Adipose tissue (tissue), 3 donors: Measurements from ENCODE around the gene BOLA2B. TPM values are rescaled to one million over a fixed set of nuclear protein-coding genes. Genes with fewer than 3 reads are reported as not detected.
"Not testable (repeated sequence)": the region's sequence is repeated elsewhere in the genome, so short reads cannot be mapped to it uniquely, and the experiment has no call there.

Experiments
- H3K27ac ChIP-seq: one replicate; pipeline ENCODE4 v1.5.1; 2013; ENCODE audit warnings: low read depth, low read length
- WGBS, 3 donors: extraction: QIAGEN DNeasy Blood & Tissue Kit; methylation state at CpG; one replicate each; pipeline ENCODE4 v1.1.7; 2013; 5-methylcytosine and 5-hydroxymethylcytosine counted together
- polyA plus RNA-seq, 3 donors: library from polyadenylated mRNA; stranded (reverse); fragments of 200-250 nt; gene quantifications; one replicate each; pipeline ENCODE4 v1.2.3, GENCODE V29; 2013
- donor health status: healthy with polysubstance abuse.
- donor health status: Bipolar disorder and iron deficiency.
- donor health status: healthy.

Gene BOLA2B
- polyA plus RNA-seq, result 100 to 1,000 TPM in 2 of 3 donors, 10 to 100 TPM in 1; 77.5 to 143 (median 136) TPM

DNA sequence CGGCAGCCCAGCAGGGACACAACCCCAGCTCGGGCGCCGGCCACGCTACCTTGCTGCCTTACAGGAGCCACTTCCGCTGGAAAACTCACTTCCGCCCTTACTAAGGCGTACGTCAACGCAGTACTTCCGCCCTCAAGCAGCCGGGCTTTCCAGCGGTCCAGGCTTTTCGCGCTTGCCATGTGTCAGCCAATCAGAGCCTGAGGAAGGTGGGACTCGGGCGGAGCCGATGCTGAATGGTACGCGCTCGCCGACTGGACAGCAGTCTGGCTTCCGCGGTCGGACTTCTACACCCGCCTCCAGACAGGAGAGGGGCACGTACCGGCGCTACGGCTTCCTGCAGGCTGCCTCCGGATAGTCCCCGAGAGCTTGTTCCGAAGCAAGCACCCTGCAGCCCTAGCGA is at the start of gene BOLA2B, which contains the start of gene SLX1A:
Gene BOLA2B, minus strand, starts transcription at position 52 of the 400 bp plus-strand sequence. CDS start 71 bp downstream, outside the sequence.
Gene SLX1A, plus strand, starts transcription at position 261 of the 400 bp plus-strand sequence. CDS start 210 bp downstream, outside the sequence.
- WGBS, 3 donors, result no CpG with 5 or more reads among the region's 34 CpGs
- H3K27ac ChIP-seq, result not testable (repeated sequence)

DNA sequence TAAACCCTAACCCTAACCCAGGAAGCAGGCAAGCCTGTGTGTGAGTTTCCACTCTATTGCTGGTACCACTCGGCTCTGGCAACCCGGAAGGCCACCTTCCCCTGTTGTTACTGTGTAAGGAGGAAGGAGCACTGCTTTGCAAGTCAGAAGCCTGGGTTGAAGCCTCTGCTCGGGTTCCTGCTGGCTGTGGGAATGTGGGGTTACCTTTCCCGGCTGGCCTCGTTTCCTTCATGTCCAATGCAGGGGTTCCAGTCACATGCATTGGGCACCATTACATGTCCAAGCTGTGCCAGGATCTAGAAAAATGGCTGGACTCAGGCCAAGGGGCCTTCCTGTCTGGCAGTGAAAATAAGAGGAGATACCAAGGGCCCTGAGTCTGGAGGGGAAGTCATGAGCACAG is 23.6 kb upstream of the BOLA2B start:
- not testable (repeated sequence) for H3K27ac ChIP-seq
- 52 to 68% (median 57%) methylated on average over 3 of the region's 5 CpGs for WGBS, 3 donors

- WGBS, 3 donors, result no CpG with 5 or more reads among the region's 4 CpGs
These were observed 17.9 kb upstream of the BOLA2B start for GRCh38 chr16:30211414-30211813.

DNA sequence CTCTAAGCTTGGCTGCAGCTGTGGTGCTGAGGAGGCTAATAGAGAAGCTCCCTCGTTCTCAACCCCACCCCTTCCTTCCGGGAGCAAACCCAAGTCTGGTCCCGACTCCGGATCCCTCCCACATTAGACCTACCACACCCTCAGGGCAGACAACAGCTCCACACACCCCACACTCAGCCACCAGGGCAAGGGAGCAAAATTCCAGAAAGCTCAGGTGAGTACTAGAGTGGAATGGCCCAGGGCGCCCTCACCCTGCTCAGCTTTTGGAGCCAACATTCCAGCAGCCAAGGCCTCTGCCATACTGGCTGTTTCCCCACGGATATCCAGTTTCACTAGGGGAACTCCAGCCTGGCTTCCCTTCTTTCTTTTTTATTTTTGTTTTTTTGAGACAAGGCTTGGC is 15.6 kb upstream of the BOLA2B start:
- WGBS, 3 donors, result 0 to 42% (median 18%) methylated on average over 4 of the region's 6 CpGs
- not testable (repeated sequence) for H3K27ac ChIP-seq

More at GRCh38 chr16:30211414-30211813, 17.9 kb upstream of the BOLA2B start:
- H3K27ac ChIP-seq, result not testable (repeated sequence)

- H3K27ac ChIP-seq, result not testable (repeated sequence)
- 6 to 32% (median 23%) methylated on average over 2 of the region's 9 CpGs for WGBS, 3 donors
These were observed 13.7 kb upstream of the BOLA2B start for GRCh38 chr16:30207063-30207704.

GRCh38 chr16:30206252-30206651 is 12.8 kb upstream of the BOLA2B start:
- H3K27ac ChIP-seq, result not testable (repeated sequence)
- no CpG with 5 or more reads among the region's 33 CpGs for WGBS, 3 donors

DNA sequence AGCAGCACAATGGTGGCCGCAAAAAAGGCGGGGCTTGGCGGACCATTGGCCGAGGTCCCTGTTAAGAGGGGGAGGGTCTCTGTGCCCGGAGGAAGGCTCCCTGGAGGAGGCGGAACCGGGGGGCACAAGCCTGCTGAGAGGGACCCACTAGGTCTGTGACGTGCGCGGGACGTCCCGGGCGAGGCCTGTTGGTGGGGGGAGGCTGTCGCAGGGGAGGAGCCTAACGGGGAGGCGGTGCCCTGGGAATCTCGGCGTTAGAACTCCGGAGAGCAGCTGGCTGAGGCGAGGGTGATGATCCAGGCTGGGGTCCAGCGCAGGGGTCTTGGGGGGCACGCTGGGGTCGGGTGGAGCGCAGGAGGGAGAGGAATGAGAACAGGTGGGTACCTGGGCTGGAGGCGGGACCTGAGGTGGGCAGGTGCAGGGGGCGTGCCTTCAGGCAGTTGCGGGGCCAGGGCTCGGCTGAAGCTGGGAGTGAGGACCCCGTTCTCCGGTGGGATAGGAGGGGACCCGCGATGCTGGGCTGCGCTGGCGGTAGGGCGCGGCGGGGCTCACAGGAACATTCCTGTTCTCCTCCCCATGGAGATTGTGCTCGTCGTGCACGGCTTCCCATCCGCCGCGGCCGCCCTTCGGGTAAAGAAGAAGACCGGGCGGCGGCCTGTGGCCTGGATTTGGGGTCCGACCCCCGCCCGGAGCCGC is 12.2 kb upstream of the BOLA2B start:
- not testable (repeated sequence) for H3K27ac ChIP-seq
- WGBS, 3 donors, result 1 to 2% (median 1%) methylated on average over 13 to 20 of the region's 52 CpGs

DNA sequence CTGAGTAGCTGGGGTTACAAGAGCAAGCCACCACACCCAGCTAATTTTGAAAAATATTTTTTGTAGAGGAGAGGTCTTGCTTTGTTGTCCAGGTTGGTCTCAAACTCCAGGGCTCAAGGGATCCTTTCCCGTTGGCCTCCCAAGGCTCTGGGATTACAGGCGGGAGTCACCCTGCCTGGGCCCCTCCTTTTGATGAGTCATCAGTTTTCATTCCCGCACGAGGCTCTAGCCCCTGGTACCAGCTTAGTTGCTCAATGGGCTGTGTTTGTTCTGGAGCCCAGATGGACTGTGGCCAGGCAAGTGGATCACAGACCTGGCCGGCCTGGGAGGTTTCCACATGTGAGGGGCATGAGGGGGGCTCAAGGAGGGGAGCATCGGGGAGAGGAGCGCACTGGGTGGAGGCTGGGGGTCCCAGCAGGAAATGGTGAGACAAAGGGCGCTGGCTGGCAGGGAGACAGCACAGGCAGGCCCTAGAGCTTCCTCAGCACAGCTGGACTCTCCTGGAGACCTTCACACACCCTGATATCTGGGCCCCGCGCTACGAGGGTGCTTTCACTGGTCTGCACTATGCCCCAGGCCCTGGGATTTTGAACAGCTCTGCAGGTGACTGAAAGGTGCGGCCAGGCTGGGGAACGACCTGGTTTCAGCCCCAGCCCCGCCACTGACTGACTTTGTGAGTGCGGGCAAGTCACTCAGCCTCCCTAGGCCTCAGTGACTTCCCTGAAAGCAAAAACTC is 6.3 kb upstream of the BOLA2B start:
- WGBS, 3 donors, result no CpG with 5 or more reads among the region's 15 CpGs
- not testable (repeated sequence) for H3K27ac ChIP-seq

DNA sequence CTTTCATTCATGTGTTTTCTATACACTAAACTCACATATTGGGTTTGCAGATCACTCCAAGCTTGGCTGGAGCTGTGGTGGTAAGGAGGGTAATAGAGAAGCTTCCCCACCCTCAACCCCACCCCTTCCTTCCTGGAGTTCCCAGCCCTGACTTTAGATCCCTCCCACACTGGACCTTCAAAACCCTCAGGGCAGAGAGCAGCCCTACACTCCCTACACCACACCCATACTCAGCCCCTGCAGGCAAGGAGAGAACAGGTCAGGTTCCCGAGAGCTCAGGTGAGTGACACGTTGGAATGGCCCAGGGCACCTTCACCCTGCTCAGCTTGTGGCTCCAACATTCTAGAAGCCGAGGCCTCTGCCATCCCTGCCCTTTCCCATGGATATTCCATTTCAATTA is 5.6 kb upstream of the BOLA2B start, which contains the start of gene SULT1A3:
Gene SULT1A3, plus strand, starts transcription at position 207 of the 400 bp plus-strand sequence. CDS start 1,474 bp downstream, outside the sequence.
- WGBS, 3 donors, result no CpG with 5 or more reads among the region's 3 CpGs
- not testable (repeated sequence) for H3K27ac ChIP-seq

GRCh38 chr16:30197001-30197400 is 3.5 kb upstream of the BOLA2B start:
- 50 to 96% (median 94%) methylated on average over 1 of the region's 2 CpGs for WGBS, 3 donors
- H3K27ac ChIP-seq, result not testable (repeated sequence)

DNA sequence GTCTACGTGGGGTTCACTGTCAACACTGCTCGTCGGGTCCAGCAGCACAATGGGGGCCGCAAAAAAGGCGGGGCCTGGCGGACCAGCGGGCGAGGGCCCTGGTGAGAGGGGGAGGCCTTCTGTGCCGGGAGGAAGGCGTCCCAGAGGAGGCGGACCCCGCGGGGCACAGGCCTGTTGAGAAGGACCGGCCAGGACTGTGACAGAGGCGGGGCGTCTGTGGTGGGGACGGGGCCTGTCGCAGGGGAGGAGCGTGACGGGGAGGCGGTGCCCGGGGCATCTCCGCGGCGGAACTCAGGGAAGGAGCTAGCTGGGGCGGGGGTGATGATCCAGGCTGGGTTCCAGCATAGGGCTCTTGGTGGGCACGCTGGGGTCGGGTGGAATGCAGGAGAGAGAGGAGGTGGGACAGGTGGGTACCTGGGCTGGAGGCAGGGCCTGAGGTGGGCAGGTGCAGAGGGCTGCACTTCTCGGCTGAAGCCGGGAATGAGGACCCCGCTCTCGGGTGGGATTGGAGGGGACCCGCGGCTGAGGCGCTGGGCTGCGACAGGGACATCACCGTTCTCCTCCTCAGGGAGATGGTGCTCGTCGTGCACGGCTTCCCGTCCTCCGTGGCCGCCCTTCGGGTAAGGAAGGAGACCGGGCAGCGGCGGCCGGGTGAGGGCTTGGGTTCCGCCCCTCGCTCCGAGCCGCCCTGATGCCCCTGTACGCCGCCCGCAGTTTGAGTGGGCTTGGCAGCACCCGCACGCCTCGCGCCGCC is 883 bp upstream of the BOLA2B start:
- not testable (repeated sequence) for H3K27ac ChIP-seq

DNA sequence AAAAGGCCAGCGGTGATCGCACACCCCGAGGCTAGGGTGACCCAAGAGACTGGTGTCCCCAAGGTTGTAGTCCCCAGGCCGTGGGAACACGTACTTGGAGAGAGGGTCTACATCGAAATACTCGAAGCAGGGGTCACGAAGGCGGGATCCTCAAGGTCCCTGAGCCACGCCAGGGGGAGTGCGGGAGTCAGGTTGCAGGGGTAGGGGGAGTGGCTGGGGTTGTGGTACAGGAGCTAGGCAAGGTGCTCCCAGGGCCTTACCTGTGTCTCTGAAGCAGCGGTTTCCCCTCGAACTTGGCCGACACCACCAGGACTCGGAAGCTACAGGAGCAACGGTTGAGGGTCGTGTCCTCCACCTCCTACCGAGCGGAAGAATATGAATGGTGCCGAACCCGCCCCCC is 368 bp downstream of the BOLA2B start:
- WGBS, 3 donors, result no CpG with 5 or more reads among the region's 21 CpGs
- H3K27ac ChIP-seq, result not testable (repeated sequence)

More for the DNA sequence above, 883 bp upstream of the BOLA2B start:
- 3 to 7% (median 7%) methylated on average over 14 to 16 of the region's 60 CpGs for WGBS, 3 donors

- H3K27ac ChIP-seq, result not testable (repeated sequence)
- WGBS, 3 donors, result 87 to 100% (median 92%) methylated on average over 3 to 6 of the region's 12 CpGs
These were observed 2.3 kb downstream of the BOLA2B start for GRCh38 chr16:30191158-30191557.

DNA sequence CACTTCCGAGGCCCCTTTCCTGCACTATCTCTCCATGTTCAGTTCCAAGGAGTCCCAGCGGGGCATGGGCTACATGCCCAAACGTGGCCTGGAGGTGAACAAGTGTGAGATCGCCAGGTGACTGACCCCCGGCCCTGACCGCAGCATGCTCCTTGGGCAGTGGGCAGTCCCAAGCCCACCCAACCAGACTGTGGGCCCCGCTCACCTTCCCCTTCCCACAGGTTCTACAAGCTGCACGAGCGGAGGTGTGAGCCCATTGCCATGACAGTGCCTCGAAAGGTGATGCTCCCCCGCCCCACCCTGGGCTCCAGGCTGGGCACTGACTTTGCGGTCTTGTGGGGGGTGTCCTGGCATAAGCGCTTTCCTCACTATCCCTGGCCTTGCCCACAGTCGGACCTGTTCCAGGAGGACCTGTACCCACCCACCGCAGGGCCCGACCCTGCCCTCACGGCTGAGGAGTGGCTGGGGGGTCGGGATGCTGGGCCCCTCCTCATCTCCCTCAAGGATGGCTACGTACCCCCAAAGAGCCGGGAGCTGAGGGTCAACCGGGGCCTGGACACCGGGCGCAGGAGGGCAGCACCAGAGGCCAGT is 5.4 kb downstream of the BOLA2B start:
- no peak overlapping the region for H3K27ac ChIP-seq
- WGBS, 3 donors, result 91 to 92% (median 91%) methylated on average over 23 of the region's 23 CpGs

DNA sequence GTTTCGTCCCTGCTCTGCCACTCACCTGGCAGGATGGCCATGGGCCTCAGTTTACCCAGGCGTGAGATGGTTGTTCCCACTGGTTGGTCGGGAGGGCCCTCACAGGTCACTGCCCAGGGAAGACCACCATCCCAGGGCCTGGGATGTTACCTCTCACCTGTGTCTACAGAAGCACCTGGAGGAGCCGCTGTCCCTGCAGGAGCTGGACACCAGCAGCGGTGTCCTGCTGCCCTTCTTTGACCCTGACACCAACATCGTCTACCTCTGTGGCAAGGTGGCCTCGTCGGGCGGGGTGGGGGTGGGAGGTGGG is 6.0 kb downstream of the BOLA2B start:
- no peak overlapping the region for H3K27ac ChIP-seq
- 69 to 78% (median 77%) methylated on average over 9 of the region's 9 CpGs for WGBS, 3 donors

DNA sequence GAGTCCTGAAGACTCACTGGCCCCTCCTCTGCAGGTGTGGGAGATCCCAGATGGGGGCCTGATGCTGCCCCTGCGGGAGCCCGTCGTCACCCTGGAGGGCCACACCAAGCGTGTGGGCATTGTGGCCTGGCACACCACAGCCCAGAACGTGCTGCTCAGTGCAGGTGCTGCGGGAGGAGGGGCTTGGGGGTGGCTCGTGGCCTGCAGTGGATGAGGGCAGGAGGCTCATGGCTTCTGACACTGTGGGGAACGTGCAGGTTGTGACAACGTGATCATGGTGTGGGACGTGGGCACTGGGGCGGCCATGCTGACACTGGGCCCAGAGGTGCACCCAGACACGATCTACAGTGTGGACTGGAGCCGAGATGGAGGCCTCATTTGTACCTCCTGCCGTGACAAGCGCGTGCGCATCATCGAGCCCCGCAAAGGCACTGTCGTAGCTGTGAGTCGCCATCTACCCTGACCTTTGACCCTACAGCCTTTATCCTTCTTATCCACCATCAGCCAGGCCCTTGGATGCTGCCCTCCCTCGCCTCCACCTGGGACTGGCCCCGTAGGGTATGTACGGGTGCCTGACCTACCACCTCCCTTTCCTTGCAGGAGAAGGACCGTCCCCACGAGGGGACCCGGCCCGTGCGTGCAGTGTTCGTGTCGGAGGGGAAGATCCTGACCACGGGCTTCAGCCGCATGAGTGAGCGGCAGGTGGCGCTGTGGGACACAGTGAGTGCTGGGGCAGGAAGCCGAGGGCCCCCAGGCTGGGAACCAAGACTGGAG is 6.5 kb downstream of the BOLA2B start:
- WGBS, 3 donors, result 50 to 52% (median 51%) methylated on average over 36 of the region's 36 CpGs
- H3K27ac ChIP-seq, result no peak overlapping the region

GRCh38 chr16:30186444-30186781 is 7.1 kb downstream of the BOLA2B start:
- H3K27ac ChIP-seq, result peak overlapping the region; percentile 4
- WGBS, 3 donors, result 57 to 84% (median 60%) methylated on average over 9 of the region's 9 CpGs
